Airway epithelial cell (primary cell): ENCODE measurements around the gene TP53BP2. TPM values are rescaled to one million over a fixed set of nuclear protein-coding genes. Genes with fewer than 3 reads are reported as not detected.

Source experiments
- total RNA-seq: library from RNA; depleted of rRNA; stranded (reverse); fragments of >200 nt; gene quantifications from 2 replicates; pipeline ENCODE4 v1.2.3, GENCODE V29; 2015

Gene TP53BP2, protein sequence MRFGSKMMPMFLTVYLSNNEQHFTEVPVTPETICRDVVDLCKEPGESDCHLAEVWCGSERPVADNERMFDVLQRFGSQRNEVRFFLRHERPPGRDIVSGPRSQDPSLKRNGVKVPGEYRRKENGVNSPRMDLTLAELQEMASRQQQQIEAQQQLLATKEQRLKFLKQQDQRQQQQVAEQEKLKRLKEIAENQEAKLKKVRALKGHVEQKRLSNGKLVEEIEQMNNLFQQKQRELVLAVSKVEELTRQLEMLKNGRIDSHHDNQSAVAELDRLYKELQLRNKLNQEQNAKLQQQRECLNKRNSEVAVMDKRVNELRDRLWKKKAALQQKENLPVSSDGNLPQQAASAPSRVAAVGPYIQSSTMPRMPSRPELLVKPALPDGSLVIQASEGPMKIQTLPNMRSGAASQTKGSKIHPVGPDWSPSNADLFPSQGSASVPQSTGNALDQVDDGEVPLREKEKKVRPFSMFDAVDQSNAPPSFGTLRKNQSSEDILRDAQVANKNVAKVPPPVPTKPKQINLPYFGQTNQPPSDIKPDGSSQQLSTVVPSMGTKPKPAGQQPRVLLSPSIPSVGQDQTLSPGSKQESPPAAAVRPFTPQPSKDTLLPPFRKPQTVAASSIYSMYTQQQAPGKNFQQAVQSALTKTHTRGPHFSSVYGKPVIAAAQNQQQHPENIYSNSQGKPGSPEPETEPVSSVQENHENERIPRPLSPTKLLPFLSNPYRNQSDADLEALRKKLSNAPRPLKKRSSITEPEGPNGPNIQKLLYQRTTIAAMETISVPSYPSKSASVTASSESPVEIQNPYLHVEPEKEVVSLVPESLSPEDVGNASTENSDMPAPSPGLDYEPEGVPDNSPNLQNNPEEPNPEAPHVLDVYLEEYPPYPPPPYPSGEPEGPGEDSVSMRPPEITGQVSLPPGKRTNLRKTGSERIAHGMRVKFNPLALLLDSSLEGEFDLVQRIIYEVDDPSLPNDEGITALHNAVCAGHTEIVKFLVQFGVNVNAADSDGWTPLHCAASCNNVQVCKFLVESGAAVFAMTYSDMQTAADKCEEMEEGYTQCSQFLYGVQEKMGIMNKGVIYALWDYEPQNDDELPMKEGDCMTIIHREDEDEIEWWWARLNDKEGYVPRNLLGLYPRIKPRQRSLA
- 13.0 and 33.4 TPM in 2 replicates for total RNA-seq

GRCh38 chr1:223845810-223846682, at the start of gene TP53BP2:
Gene TP53BP2, minus strand, starts transcription at chr1:223845947. Its CDS starts 267 bp downstream, at chr1:223845680.

Other genes starting within 250 kb of the TP53BP2 start
- gene CAPN8, start 180.2 kb downstream of the TP53BP2 start, total RNA-seq, result 0.21 TPM in 1 of 2 replicates, not detected in the other
- 177 and 215 TPM in 2 replicates for gene CAPN2, start 133.4 kb downstream of the TP53BP2 start, total RNA-seq